Left ventricle myocardium inferior (tissue), 1 donor: Measurements from ENCODE around the gene REXO5. TPM values are rescaled to one million over a fixed set of nuclear protein-coding genes. Genes with fewer than 3 reads are reported as not detected.

Source experiments
- DNase-seq: peaks from one replicate; pipeline ENCODE4 v3.0.0-alpha.2; 2020
- H3K27ac ChIP-seq: fragments of 200-600 bp; replicated peaks from 2 replicates; pipeline ENCODE4 v1.8.0; 2021
- H3K27me3 ChIP-seq: fragments of 200-600 bp; 2 replicates; pipeline ENCODE4 v1.8.0; 2021; ENCODE audit warnings: low read depth
- H3K36me3 ChIP-seq: fragments of 200-600 bp; 2 replicates; pipeline ENCODE4 v1.8.0; 2021
- H3K4me1 ChIP-seq: fragments of 200-600 bp; 2 replicates; pipeline ENCODE4 v1.8.0; 2021
- H3K4me3 ChIP-seq: fragments of 200-600 bp; 2 replicates; pipeline ENCODE4 v1.8.0; 2021; ENCODE audit warnings: mild to moderate bottlenecking, moderate library complexity
- H3K9me3 ChIP-seq: fragments of 200-600 bp; replicated peaks from 2 replicates; pipeline ENCODE4 v1.8.0; 2021
- intact Hi-C: fragments of 100-400 bp; cut with micrococcal nuclease; formaldehyde crosslinking; loops from one replicate; pipeline ENCODE4 v1.11.0; 2022
- total RNA-seq: library from RNA; stranded (reverse); fragmentation: NEBNext Ultra II Directional; extraction: Animal tissue kit (Norgen Biotek cat#: 25700); gene quantifications from one replicate; pipeline ENCODE4 v1.2.1, GENCODE V29; 2021
- TF ChIP-seq, protein P1 (sequence below): fragments of 200-600 bp; IDR thresholded peaks from 2 replicates; pipeline ENCODE4 v1.8.0; 2021; ENCODE audit warnings: antibody characterized with exemption, mild to moderate bottlenecking, borderline replicate concordance
- donor health status: DM: no; HTN: yes; CAD: no; lungs with severe emphysema.

Gene REXO5
- total RNA-seq, 1 donor from 2014 or later: 5.9 TPM

DNA sequence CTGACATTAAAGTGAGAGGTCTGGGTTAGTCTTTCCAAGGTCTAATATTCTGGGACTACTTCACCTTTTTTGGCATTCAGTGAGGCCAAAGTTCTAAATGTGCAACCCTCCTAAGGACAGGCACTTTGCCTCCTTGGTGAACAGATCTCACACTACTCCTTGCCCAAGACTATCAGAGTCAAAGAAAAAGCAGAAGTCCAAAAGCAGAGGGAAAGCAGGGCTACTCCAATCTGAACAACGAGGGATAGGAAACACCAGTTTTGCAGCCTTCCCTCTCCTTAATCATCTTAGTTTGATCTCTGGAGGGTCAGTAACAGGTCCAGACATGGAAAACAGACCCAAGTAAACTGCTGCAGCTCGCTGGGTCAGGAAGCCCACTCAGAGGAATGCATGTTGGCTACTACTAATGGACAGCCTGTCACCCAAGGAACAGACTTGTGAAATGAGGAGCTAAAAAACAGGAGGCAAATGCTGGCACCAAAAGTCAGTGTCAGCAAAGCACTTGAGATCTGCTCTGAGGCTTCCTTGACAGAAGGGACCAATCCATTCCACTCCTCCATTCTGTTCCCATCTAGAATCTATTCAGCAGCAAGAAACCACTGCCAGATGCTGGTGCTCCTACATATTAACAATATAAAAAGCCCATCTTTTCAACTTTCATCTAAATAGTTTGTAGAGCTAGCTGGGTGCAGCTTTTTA is 63.9 kb downstream of the REXO5 start:
- intact Hi-C loops: no loop called here
- H3K4me1 ChIP-seq: peaks cover 100% of the 10 kb centered on the region
- TF ChIP-seq, protein P1, sequence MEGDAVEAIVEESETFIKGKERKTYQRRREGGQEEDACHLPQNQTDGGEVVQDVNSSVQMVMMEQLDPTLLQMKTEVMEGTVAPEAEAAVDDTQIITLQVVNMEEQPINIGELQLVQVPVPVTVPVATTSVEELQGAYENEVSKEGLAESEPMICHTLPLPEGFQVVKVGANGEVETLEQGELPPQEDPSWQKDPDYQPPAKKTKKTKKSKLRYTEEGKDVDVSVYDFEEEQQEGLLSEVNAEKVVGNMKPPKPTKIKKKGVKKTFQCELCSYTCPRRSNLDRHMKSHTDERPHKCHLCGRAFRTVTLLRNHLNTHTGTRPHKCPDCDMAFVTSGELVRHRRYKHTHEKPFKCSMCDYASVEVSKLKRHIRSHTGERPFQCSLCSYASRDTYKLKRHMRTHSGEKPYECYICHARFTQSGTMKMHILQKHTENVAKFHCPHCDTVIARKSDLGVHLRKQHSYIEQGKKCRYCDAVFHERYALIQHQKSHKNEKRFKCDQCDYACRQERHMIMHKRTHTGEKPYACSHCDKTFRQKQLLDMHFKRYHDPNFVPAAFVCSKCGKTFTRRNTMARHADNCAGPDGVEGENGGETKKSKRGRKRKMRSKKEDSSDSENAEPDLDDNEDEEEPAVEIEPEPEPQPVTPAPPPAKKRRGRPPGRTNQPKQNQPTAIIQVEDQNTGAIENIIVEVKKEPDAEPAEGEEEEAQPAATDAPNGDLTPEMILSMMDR: no peak
- DNase-seq: no peak
- H3K27me3 ChIP-seq: no peaks in the 10 kb centered on the region
- no peaks in the 10 kb centered on the region for H3K36me3 ChIP-seq
- H3K9me3 ChIP-seq: no peaks in the 10 kb centered on the region
- no peak overlapping the region for H3K4me3 ChIP-seq
- peak overlapping the region; percentile 83 for H3K27ac ChIP-seq

DNA sequence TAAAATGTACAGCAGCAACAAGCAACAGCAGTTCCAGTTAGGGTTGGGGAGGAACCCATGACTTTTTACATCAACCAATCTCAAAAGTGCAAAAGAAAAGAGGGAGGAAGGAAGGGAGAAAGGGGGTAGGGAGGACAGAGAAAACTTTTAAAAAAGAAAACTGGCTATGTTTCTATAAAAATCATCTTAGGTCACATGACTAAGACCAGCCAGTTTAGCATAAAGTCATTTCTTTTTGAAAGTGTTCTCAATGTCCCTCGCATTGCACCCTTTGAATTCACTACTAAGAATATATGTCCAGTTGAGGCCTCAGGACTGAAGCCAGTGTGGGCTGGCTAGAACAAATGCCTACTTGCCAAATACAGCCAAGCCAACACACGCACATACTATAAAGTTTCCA is 64.9 kb downstream of the REXO5 start:
- H3K4me3 ChIP-seq: no peak overlapping the region
- intact Hi-C loops: no loop called here
- H3K27ac ChIP-seq: peak overlapping the region; percentile 83
- no peaks in the 10 kb centered on the region for H3K9me3 ChIP-seq
- no peak for DNase-seq
- TF ChIP-seq, protein P1: no peak
- H3K4me1 ChIP-seq: peaks cover 99% of the 10 kb centered on the region
- no peaks in the 10 kb centered on the region for H3K36me3 ChIP-seq
- H3K27me3 ChIP-seq: no peaks in the 10 kb centered on the region

DNA sequence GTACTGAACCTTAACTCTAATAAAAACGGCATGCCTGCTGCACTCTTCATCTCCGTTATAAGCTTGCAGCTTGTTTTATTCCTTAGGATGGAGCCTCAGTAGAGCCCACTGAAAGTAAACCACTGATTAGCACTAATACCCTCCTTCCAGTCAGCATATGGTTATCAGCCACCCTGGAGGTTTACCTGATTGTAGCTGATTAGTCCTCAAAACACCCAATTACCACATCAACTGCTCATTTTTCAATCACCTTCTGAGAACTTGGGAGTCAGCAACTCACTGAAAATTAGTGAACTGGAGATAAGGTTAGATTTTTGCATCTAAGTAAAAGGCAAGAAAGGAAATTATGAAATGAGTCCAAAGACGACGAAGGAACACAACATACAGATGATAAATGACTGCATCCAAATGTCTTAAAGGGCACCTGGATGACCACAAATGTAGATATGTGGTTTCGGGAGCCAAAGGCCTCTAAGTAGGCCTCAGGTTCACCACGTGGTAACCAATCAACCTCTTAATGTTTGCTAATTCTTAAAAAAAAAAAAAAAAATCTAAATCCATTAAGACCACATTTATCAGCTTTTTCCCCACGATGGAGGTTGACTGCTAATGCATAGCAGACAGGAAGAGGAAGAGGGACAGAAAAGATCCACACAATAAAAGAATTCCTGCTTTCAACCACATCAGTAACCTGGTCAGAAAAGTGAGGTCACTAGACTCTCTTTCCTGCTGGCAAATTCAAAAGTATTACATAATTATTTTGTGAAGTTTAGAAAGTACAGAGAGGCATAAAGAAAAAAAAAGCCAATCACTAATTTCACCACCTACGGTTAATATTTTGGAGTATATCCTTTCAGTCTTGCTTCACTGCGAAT is 65.9 kb downstream of the REXO5 start:
- H3K27ac ChIP-seq: peak overlapping the region; percentile 83
- no peaks in the 10 kb centered on the region for H3K9me3 ChIP-seq
- TF ChIP-seq, protein P1: no peak
- no peak for DNase-seq
- H3K36me3 ChIP-seq: no peaks in the 10 kb centered on the region
- no peaks in the 10 kb centered on the region for H3K27me3 ChIP-seq
- H3K4me3 ChIP-seq: no peak overlapping the region
- H3K4me1 ChIP-seq: peaks cover 93% of the 10 kb centered on the region
- intact Hi-C loops: no loop called here

DNA sequence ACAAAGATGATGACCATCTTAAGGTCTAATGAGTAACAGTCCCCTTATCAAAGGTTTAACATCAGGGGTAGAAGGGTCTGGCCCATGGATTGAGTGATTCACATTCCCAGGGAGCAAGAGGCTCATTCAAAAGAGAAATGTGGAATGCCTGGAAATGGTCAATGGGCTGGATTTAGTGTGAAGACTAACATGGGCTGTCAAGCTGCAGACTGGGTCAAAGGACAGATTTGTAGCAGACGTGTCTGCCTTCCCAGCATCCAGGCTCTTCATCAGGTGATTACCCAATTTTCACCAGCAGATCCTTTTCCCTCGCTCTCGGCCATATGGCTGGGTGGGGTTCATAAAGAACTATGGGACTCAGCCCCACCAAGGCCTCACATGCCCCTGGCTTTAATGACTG is 67.0 kb downstream of the REXO5 start:
- no peaks in the 10 kb centered on the region for H3K27me3 ChIP-seq
- no peak for DNase-seq
- no peak overlapping the region for H3K27ac ChIP-seq
- TF ChIP-seq, protein P1: no peak
- no peaks in the 10 kb centered on the region for H3K9me3 ChIP-seq
- H3K36me3 ChIP-seq: no peaks in the 10 kb centered on the region
- H3K4me3 ChIP-seq: no peak overlapping the region
- peaks cover 93% of the 10 kb centered on the region for H3K4me1 ChIP-seq
- intact Hi-C loops: no loop called here

DNA sequence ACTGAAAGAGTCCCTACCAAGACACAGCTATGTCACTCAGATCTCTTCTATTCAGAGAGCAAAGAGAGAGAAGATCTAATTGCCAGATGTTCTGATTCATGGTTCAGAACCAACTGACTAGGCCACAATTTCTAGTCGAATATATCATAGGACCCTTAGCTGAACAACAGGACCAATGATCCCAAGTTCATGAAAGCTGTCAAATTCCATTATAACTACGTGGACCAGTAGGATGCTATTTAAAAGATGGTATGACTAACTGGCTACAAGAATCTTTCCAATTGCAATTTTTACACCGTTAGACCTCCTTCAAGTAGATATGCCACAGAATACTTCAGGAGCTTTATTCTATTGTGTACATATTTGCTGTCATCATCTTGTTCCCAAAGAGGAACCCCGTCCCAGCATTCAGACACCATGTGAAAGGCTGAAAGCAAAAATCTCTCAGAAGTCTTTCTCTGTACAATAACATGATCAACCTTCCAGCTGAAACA is 67.8 kb downstream of the REXO5 start:
- TF ChIP-seq, protein P1: no peak
- no peaks in the 10 kb centered on the region for H3K27me3 ChIP-seq
- no peak overlapping the region for H3K27ac ChIP-seq
- H3K36me3 ChIP-seq: no peaks in the 10 kb centered on the region
- H3K4me3 ChIP-seq: no peak overlapping the region
- intact Hi-C loops: no loop called here
- H3K9me3 ChIP-seq: no peaks in the 10 kb centered on the region
- no peak for DNase-seq
- peaks cover 93% of the 10 kb centered on the region for H3K4me1 ChIP-seq
